ENCODE results near the gene TRIO.

DNA sequence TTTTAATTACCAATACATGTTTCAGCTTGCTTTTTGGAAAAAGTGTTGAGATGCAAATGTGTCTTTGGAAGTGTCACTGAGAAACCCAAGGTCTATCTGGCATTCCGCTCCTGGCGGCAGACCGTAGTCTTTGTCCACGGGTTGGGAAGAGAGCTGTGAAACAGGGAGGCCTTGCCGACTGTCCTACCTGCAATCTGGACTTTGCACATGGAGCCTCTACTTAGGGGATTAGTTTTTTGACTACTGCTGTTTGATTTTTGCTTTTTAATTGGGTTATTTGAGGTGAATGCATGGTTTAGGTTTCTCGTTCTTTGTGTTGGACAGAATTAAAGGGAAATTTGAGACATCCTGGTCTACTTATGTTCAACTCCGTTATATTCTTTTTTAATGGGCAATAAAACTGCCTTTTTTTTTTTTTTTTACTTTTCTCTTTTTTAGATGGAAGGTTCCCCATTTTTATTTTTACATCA is 25.7 kb downstream of the TRIO start:
- TF ChIP-seq POLR2AphosphoS5 (IDR thresholded peaks at IDR 0.05; ENCODE audit: low read depth, low read length): no peak
- no peak for TF ChIP-seq TAF1 (IDR thresholded peaks at IDR 0.05; ENCODE audit: borderline replicate concordance, insufficient read depth, low read length)

All from PFSK-1 (cell line).